HG03354 (cell line): Measurements from ENCODE around the gene GPR33.

Experiments
- ATAC-seq: cut with Tn5 transposase; IDR thresholded peaks from one replicate; pipeline ENCODE4 v1.9.1; 2021; ENCODE audit warnings: mild to moderate bottlenecking; ENCODE audit not compliant: unreplicated experiment, poor library complexity, severe bottlenecking

The GPR33 gene, protein sequence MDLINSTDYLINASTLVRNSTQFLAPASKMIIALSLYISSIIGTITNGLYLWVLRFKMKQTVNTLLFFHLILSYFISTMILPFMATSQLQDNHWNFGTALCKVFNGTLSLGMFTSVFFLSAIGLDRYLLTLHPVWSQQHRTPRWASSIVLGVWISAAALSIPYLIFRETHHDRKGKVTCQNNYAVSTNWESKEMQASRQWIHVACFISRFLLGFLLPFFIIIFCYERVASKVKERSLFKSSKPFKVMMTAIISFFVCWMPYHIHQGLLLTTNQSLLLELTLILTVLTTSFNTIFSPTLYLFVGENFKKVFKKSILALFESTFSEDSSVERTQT

DNA sequence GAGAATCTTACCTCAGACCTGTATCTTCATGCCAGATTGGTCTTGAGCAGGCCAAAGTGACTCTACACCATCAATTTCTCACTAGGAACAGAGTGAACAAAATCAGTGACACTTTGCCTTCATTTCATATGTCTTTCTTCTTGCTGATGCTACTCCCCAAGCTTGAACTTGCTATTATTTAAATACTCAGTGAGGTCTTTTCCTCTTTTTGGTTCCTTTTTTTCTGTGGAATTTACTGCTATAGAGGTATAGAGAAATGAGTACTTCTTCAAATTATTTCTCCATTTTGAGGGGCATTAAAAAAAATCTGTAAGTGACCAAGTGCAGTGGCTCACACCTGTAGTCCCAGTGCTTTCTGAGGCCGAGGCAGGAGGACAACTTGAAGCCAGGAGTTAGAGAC is at the start of gene GPR33:
TSS of gene GPR33 (minus strand) at position 154 of the 400 bp plus-strand sequence. CDS start 4,074 bp downstream, outside the sequence.
- ATAC-seq = no peak

DNA sequence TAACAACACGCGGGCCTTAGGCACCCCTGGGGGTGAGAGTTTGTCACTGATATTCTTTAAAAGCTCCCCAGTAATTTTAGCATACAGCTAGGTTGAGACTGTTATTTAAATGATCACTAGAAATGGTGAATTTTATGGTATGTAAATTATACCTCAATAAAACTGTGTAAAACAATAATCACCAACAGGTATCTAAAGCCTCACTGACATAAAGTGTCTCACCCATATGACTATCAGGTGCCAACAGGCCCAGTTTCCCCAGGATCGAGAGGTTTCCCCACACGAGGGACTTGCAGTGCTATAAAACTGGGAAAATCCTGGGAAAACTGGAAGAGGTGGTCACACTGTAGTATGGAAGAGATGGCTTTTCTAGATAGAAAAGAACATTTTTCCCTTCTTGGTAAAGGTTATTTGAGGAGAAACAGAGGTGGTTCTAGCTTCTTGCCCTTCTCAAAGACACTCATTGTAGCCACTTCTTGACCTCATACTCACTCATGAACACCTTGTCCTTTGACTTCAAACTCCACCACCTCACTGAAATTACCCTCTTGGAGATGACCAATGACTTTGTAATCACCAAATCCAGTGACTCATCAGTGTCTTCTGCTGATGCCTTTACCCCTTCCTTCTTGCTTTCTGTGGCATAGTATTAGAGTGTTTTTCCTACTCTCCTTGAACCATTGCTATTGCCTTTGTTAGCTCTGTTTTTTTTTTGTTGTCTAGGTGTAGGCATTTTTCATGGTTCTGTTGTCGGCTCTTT is 48.5 kb upstream of the GPR33 start:
- ATAC-seq = no peak

DNA sequence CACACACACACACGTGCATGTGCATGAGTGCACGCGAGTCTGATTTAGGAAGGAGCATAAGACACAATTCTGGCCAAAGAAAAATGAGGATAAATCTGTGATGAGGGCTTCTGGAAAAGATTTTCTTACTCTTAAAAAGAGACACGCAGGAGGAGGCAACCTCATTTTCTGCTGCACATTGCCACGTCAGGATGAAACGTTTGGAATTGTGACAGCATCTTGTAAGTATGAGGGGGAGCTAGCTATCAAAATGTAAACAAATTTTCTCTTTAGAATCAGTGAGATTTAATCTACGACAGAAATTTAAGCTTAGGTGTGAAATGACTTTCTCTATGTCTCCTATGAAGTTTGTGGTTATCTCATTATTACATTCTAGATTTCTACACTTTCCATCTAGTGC is 42.3 kb upstream of the GPR33 start:
- no peak for ATAC-seq

DNA sequence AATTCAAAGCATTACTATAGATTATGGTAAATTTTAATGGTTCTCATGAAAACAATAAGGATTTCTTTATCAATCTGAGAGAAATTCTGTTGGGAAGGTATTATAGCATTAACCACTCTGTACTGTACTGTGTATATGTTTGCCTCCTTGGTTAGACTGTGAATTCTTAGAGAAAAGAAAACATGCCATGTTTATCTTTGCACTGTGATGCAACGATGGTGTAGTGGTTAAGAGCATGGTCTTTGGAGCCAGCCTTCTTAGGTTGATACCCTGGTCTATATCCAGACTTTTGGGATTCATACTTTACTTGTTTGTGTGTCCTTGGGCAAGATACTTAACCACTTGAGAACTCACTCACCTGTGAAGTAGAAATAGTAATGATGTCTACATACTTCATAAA is 41.2 kb upstream of the GPR33 start:
- no peak for ATAC-seq

DNA sequence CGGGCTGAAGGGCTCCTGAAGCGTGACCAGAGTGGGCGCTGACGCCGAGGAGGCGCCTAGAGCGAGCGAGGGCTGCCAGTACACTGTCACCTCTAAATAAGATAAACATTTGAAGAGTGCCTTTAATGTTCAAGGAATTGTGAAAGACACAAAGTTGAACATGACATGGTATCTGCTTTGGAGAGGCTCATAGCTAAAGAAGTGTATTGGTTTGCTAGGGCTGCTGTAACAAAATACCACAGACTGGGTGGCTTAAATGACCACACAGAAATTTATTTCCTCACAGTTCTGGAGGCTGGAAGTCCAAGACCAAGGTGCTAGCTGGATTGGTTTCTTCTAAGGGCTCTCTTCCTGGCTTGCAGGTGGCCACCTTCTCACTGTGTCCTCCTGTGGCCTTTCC is 39.7 kb upstream of the GPR33 start:
- no peak for ATAC-seq

DNA sequence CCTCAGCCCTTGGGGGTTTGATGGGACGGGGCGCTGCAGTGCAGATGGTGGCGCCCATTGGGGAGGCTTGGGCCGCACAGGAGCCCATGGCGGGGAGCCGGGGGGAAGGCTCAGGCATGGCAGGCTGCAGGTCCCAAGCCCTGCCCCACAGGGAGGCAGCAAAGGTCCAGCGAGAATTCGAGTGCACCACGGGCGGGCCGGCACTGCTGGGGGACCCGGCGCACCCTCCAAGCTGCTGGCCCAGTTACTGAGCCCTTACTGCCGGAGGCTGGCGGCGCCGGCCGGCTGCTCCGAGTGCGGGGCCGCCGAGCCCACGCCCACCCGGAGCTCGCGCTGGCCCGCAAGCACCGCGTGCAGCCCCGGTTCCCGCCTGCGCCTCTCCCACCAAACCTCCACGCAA is 39.2 kb upstream of the GPR33 start:
- ATAC-seq = no peak

DNA sequence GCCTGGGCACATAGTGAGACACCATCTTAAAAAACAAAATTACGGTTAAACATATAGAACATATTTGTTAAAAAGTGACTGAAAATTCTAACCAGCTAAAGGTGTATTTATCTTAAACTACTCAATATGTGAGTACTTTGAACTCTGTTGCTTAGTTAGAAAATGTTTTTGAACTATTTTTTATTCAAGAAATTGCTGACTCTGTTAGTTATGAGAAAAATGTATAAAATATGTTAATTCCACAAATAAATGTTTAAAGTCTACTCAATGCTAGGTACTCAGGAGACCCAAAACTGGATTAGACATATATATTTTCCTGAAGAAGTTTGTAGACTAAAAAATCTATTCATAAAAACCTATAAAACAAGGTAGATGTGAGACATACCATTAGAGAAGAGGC is 23.0 kb upstream of the GPR33 start:
- no peak for ATAC-seq

DNA sequence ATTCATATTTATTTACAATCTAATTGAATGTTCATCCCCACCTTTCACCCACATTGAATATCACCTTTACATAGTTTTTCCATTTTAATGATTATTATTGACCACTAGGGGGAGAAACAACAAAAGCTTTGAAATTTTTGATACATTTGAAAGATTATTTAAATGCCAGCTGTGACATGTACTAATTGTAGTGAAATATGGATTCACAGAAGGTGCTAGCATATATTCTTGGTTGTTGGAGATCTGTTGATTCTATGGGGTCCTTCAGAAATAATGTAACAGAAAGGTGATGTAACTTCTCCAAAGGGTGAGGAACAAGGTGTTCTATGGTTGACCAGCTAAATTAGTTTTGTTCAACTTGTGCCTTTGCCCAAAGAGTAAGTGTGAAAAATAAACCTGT is 22.4 kb upstream of the GPR33 start:
- ATAC-seq = no peak

DNA sequence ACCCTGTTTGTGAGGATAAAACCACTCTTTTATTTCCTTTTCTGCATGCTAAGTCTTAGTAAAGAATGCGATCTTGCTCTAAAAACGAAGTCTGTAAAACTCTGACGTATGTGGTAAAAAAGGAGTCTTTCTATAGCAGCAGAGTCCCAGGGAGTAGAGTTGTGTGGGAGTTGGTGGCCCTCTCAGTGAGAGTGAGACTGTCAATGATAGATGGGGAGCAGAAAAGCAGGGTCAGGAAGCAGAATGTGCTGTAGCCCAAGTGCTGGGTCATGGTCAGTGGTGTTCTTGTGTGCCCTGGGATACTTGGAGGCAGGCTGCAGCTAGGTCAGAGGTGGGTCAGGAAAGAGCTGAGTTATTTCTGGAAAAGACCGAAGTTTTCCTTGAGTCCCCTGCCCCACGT is 20.3 kb upstream of the GPR33 start:
- no peak for ATAC-seq

DNA sequence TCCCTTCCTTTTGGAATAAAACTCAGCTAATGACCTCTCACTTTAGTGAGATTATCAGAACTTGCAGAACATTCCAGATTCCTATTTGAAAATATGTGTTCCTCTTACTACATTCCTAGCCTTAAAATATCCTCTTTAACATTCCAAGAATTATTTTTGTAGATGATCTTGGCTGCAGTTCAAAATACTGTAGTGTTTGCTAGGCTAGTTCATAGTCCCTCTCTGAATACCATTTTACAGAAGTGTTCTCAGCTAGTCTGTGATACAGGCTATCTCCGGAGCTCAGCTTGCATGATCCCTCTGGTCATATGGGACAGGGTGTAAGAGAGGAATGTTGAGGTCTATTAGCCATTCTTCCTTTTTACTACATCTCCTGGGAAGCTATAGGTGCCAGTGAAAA is 17.6 kb upstream of the GPR33 start:
- no peak for ATAC-seq

DNA sequence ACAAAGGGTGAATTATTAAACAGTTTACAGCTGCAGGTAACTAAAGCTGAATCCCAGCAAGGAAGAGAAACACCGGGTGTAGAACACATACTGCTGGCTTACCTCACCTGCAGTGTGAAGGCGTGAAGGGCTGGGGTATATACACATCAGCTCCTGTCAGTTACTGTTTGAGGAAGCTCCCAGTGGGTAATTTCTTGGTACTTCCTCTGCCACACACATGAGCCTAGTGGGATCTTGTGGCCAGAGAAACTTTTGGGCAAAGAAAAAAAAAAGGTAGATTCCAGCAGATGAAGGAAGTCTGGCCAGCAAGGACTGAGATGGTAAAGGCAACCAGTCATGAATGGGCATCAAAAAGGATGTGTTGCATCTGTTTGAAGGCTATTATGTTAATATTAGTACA is 14.0 kb upstream of the GPR33 start:
- ATAC-seq = no peak

DNA sequence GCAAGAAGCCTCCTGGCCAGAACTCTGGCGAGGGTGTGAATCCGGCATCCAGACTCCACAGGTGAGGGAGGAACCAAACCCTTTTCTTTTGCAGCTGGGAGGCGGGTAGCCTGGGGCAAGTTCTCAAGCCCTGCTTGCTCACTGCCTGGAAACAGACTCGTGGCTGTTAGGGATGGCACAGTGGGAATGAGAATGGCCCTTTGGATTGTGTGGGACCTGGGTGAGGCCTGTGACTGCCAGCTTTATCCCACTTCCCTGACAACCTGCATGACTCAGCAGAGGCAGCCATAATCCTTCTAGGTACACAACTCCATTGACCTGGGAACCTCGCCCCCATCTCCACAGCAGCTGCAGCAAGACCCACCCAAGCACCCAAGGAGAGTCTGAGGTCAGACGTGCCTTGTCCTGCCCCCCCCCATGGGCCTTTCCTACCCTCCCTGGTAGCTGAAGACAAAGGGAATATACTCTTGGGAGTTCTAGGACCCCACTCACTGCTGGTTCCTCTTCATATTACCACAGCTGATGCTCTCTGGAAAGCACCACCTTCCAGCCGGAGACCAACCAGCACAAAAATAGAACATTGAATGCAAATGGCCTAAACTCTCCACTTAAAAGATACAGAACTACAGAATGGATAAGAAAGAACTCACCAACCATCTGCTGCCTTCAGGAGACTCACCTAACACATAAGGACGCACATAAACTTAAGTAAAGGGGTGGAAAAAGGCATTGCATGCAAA is 5.1 kb upstream of the GPR33 start:
- ATAC-seq = no peak

DNA sequence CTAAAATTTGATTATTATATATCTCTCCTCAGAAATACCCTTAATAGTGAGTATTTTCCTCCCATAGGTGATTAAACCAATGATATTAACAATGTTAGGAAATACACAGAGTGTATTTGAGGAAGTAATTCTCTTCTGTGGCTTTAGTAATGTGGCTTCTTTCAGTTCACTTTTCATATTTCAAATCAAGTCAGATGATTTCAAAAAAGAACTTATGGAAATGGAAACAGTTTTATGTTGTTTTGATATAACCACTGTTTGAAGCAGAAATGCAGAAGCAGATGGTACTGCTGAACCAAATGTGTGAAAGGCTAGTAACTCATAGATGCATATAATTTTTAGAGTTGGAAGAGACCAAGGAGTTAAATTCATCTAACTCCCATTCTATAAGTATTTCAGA is 1.9 kb upstream of the GPR33 start:
- peak; percentile 68 for ATAC-seq

DNA sequence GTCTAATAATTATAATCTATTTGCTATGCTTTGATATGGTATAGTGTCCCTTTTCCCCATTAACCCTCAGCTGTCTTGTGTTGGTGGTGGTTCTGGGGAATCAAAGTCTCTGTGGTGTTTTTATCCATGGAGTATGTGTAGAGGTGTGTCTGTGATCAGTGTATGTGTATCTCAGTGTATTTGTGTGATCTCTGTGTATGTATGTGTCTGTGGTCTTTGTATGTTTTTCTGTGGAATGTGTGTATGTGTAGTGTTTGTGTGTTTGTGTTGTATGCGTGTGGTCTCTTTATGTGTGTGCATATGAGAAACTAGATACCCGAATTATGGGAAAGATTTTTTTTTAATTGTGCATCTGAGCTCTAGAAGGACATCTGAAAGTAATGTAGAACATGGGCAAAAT is 1.1 kb downstream of the GPR33 start:
- no peak for ATAC-seq

DNA sequence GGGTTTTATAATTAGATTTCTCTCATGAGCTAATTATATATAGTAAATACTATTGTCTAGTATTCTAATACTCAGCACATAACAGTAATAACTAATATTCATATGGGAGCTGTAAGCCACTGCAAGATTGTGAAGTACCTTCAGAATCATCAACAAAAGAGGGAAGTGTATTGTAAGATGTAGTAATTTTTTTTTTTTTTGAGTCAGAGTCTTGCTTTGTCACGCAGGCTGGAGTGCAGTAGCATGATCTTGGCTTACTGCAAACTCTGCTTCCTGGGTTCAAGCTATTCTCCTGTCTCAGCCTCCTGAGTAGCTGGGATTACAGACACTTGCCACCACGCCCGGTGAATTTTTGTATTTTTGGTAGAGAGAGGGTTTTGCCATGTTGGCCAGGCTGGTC is 3.1 kb downstream of the GPR33 start:
- ATAC-seq = no peak

DNA sequence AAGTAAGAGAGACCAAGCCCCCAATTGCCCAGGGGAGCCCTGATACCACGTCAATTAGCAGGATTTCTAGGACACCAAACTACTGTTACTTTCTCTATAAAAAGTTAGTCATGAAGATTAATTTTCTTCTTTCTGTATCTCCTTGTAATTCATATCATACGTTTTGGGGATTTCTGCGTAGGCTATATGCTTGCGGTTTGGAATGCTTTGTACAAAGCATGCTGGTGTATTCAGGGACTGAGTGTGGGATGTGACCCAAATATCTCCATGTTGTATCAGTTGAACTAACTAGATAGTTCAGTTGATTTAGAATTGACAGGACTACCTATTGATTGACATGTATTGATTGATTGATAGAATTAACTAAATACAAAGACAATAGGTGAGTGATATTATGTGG is 7.7 kb downstream of the GPR33 start:
- ATAC-seq = no peak

DNA sequence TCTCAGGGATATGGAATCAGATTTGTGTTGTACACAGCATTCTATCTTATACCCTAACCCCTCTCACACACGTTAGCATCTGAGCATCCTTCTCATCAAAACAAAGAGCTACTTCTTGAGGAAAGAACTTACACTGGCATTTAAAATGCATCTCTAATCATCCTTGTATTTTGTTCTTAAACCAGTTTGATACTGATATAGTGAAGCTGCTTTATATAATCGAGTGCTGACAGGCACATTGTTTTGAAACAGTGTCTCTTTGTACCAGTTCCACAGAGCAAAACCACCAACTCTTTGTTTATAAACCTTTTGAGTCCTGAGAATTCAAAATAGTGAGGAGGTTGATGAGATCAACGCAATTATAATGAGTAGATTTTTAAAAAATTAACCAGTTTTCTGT is 8.8 kb downstream of the GPR33 start:
- no peak for ATAC-seq

DNA sequence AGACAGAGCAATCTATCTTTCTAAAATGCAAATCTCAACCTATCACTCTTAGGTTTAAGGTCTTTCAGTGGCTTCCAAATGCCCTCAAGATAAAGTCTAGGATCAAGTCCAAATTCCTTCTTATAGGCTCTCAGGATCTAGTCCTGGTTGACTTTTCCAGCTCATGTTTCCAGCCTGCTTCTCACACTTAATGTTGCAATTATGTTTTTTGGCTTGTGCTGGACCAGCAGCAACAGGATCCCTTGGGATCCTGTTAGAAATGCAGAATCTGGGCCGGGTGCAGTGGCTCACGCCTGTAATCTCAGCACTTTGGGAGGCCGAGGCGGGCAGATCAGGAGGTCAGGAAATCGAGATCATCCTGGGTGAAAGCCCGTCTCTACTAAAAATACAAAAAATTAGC is 10.6 kb downstream of the GPR33 start:
- ATAC-seq = no peak

DNA sequence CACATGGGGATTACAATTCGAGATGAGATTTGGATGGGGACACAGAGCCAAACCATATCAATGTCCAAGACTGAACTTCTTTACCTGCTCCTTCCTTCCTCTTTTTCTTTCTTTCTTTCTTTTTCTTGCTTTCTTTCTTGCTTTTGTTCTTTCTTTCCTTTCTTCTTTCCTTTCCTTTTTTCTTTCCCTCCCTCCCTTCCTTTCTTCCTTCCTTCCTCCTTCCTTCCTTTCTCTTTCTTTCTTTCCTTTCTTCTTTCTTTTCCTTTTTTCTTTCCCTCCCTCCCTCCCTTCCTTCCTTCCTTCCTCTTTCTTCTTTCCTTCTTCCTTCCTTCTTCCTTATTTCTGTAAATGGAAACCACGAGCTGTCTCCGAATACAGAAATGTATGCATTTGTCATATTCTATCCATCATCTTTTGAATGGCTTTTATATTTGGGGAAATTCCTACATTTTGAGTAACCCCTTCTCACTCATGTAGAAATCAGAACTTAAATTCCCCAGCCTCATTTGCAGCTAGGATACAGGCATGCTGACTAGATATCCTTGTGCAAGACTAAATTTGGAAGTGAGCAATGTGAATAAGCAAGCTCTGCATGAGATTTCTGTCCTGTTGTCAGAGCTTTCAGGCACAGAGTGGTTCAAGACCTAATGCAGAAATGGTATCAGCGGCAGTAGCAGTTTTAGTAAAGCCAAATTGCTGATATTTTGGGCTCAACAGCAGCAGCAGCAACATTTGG is 11.5 kb downstream of the GPR33 start:
- ATAC-seq = no peak

DNA sequence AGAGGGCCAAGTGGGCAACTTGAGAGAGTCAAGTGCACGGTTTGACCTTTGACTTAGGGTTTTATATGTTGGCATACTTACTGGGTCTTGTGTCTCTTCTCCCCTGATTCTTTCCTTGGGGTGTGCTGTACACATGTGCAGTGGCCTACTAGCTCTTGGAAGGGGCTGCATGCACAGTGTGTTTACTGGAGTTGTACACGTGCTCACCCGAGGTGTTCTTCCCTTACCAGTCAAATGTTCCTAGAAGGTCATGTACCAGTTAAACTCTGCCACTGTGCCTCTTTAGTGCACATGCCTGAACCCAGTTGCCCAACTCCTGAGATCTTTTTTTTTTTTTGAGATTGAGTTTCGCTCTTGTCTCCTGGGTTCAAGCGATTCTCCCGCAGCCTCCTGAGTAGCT is 21.3 kb downstream of the GPR33 start:
- ATAC-seq = no peak
